ENCODE measurements around the gene ERC2.

Gene ERC2

GRCh38 chr3:55556619-55557537 lies 911.4 kb downstream of the ERC2 start:
- no peak for TF ChIP-seq CTCF (IDR thresholded peaks at IDR 0.05; ENCODE audit: low read depth, low read length)
- H3K4me3 ChIP-seq (ENCODE audit: low read depth, low read length): no peak overlapping the region

- TF ChIP-seq CTCF (IDR thresholded peaks at IDR 0.05; ENCODE audit: low read depth, low read length): no peak
- no peak overlapping the region for H3K4me3 ChIP-seq (ENCODE audit: low read depth, low read length)
Measured at GRCh38 chr3:55555873-55556618, 912.2 kb downstream of the ERC2 start.

GRCh38 chr3:55554634-55555425 lies 913.4 kb downstream of the ERC2 start:
- TF ChIP-seq CTCF (IDR thresholded peaks at IDR 0.05; ENCODE audit: low read depth, low read length): no peak
- H3K4me3 ChIP-seq (ENCODE audit: low read depth, low read length): no peak overlapping the region

- TF ChIP-seq CTCF (IDR thresholded peaks at IDR 0.05; ENCODE audit: low read depth, low read length): no peak
- H3K4me3 ChIP-seq (ENCODE audit: low read depth, low read length): no peak overlapping the region
Measured at GRCh38 chr3:55551644-55552043, 916.6 kb downstream of the ERC2 start.

- no peak overlapping the region for H3K4me3 ChIP-seq (ENCODE audit: low read depth, low read length)
- TF ChIP-seq CTCF (IDR thresholded peaks at IDR 0.05; ENCODE audit: low read depth, low read length): no peak
Measured at GRCh38 chr3:55549177-55549576, 919.1 kb downstream of the ERC2 start.

GRCh38 chr3:55546866-55547669 lies 921.2 kb downstream of the ERC2 start:
- TF ChIP-seq CTCF (IDR thresholded peaks at IDR 0.05; ENCODE audit: low read depth, low read length): no peak
- no peak overlapping the region for H3K4me3 ChIP-seq (ENCODE audit: low read depth, low read length)

All from WI38 (cell line).